Right lobe of liver (tissue), 4 donors: Measurements from ENCODE around the gene ZNF786.
"Not testable (repeated sequence)": the region's sequence is repeated elsewhere in the genome, so short reads cannot be mapped to it uniquely, and the experiment has no call there.

Experiments
- CTCF ChIP-seq, 4 donors: fragments of 200-600 bp in 3 of 4; fragments of 450-650 bp in 1 of 4; IDR thresholded peaks; one replicate each; pipeline versions ENCODE4 v1.5.1 to v1.8.0; 2016 to 2022; ENCODE audit warnings: antibody characterized with exemption in 4 of 4, mild to moderate bottlenecking in 2 of 4
- POLR2A ChIP-seq: fragments of 450-650 bp; IDR thresholded peaks from one replicate; pipeline ENCODE4 v1.6.1; 2017; ENCODE audit warnings: antibody characterized with exemption, mild to moderate bottlenecking
- donor health status: DM: no; HTN: no; CAD: no.
- donor health status: DM: no; HTN: no; CAD: no.
- donor health status: DM: no; HTN: yes; CAD: no.

GRCh38 chr7:149092244-149092643 is 1.7 kb upstream of the ZNF786 start:
- TF ChIP-seq CTCF (IDR thresholded peaks at IDR 0.05); POLR2A: not testable (repeated sequence)
